ENCODE results near the gene DNALI1. TPM values are rescaled to one million over a fixed set of nuclear protein-coding genes. Genes with fewer than 3 reads are reported as not detected.

The DNALI1 gene
- total and polyA plus RNA-seq, 10 of the 15 experiments (the other 5 are each of a cell fraction or from before 2014, with no cell fraction given): 0.03 to 0.13 (median 0.05) TPM; not detected in 7

- TF ChIP-seq SP1 (IDR thresholded peaks at IDR 0.05; ENCODE audit: low read depth, low read length) (peak; percentile 31), ATF3 (IDR thresholded peaks at IDR 0.05; ENCODE audit: borderline replicate concordance, extremely low read depth, low read depth, low read length) (peak; percentile 65; the same call in 1 of the 2 replicates), NR2C1 (IDR thresholded peaks at IDR 0.05) (no peak), RFX5 (IDR thresholded peaks at IDR 0.05; ENCODE audit: low read depth, low read length) (no peak), YBX1 (IDR thresholded peaks at IDR 0.05) (no peak), NR2F1 (conservative IDR thresholded peaks at IDR 0.05) (no peak), ZBED1 (IDR thresholded peaks at IDR 0.05; ENCODE audit: borderline replicate concordance) (no peak), HDAC2 (IDR thresholded peaks at IDR 0.05) (no peak), KLF5 (IDR thresholded peaks at IDR 0.05; ENCODE audit: partially characterized antibody) (no peak), TCF12 (IDR thresholded peaks at IDR 0.05; ENCODE audit: low read depth, low read length) (peak; percentile 37; the same call in 1 of the 2 replicates), RUNX3 (IDR thresholded peaks at IDR 0.05; ENCODE audit: low read length) (peak; percentile 23), BRCA1 (IDR thresholded peaks at IDR 0.05; ENCODE audit: low read depth, low read length) (no peak), ZNF687 (IDR thresholded peaks at IDR 0.05) (peak; percentile 82), ZZZ3 (IDR thresholded peaks at IDR 0.05; ENCODE audit: control insufficient read depth, insufficient read length, low read depth) (no peak), CHD1 (IDR thresholded peaks at IDR 0.05; ENCODE audit: low read depth, low read length) (no peak), CREB1 (IDR thresholded peaks at IDR 0.05; ENCODE audit: low read depth) (peak; percentile 93), IKZF1 (conservative IDR thresholded peaks at IDR 0.05) (peak; percentile 57; the same call in 1 of the 2 replicates)
- TF ChIP-seq, protein P1, sequence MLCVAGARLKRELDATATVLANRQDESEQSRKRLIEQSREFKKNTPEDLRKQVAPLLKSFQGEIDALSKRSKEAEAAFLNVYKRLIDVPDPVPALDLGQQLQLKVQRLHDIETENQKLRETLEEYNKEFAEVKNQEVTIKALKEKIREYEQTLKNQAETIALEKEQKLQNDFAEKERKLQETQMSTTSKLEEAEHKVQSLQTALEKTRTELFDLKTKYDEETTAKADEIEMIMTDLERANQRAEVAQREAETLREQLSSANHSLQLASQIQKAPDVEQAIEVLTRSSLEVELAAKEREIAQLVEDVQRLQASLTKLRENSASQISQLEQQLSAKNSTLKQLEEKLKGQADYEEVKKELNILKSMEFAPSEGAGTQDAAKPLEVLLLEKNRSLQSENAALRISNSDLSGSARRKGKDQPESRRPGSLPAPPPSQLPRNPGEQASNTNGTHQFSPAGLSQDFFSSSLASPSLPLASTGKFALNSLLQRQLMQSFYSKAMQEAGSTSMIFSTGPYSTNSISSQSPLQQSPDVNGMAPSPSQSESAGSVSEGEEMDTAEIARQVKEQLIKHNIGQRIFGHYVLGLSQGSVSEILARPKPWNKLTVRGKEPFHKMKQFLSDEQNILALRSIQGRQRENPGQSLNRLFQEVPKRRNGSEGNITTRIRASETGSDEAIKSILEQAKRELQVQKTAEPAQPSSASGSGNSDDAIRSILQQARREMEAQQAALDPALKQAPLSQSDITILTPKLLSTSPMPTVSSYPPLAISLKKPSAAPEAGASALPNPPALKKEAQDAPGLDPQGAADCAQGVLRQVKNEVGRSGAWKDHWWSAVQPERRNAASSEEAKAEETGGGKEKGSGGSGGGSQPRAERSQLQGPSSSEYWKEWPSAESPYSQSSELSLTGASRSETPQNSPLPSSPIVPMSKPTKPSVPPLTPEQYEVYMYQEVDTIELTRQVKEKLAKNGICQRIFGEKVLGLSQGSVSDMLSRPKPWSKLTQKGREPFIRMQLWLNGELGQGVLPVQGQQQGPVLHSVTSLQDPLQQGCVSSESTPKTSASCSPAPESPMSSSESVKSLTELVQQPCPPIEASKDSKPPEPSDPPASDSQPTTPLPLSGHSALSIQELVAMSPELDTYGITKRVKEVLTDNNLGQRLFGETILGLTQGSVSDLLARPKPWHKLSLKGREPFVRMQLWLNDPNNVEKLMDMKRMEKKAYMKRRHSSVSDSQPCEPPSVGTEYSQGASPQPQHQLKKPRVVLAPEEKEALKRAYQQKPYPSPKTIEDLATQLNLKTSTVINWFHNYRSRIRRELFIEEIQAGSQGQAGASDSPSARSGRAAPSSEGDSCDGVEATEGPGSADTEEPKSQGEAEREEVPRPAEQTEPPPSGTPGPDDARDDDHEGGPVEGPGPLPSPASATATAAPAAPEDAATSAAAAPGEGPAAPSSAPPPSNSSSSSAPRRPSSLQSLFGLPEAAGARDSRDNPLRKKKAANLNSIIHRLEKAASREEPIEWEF (IDR thresholded peaks at IDR 0.05; ENCODE audit: insufficient replicate concordance, low read depth, low read length): no peak
- TF ChIP-seq, protein P2, sequence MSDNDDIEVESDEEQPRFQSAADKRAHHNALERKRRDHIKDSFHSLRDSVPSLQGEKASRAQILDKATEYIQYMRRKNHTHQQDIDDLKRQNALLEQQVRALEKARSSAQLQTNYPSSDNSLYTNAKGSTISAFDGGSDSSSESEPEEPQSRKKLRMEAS (IDR thresholded peaks at IDR 0.05; ENCODE audit: low read depth, low read length): peak; percentile 97
Observed at GRCh38 chr1:37595440-37596181, 38.9 kb downstream of the DNALI1 start, which contains the start of gene GNL2 (continued).
